Activated CD4-positive, alpha-beta memory T cell treated with anti-CD3 and anti-CD28 coated beads, Interleukin-2, amount 10 ng/mL, durations not matched to agents 7 days and 5 days (primary cell): ENCODE measurements around the gene MBP. TPM values are rescaled to one million over a fixed set of nuclear protein-coding genes. Genes with fewer than 3 reads are reported as not detected.

Experiments used
- CTCF ChIA-PET: fragments of 350-600 bp; sonication (Branson Sonifier 250); formaldehyde crosslinking; loops from one replicate; lab custom pipeline; 2021; ENCODE audit warnings: antibody characterized with exemption, inconsistent platforms; lab: Charles Lee
- POLR2A ChIA-PET: fragments of 350-600 bp; sonication (Branson Sonifier 250); formaldehyde crosslinking; loops from one replicate; lab custom pipeline; 2021; ENCODE audit warnings: antibody characterized with exemption; lab: Charles Lee
- DNase-seq: peaks from one replicate; pipeline ENCODE4 v3.0.0-alpha.2; 2020
- H3K27ac Mint-ChIP-seq: one replicate; pipeline ENCODE4 v1.8.0; 2021; ENCODE audit warnings: mild to moderate bottlenecking, mixed read lengths
- H3K27me3 Mint-ChIP-seq: one replicate; pipeline ENCODE4 v1.8.0; 2021; ENCODE audit warnings: mixed read lengths
- H3K36me3 Mint-ChIP-seq: one replicate; pipeline ENCODE4 v1.8.0; 2021; ENCODE audit warnings: low read depth, mixed read lengths
- H3K4me1 Mint-ChIP-seq: one replicate; pipeline ENCODE4 v1.8.0; 2021; ENCODE audit warnings: mixed read lengths
- H3K4me3 Mint-ChIP-seq: one replicate; pipeline ENCODE4 v1.8.0; 2021; ENCODE audit warnings: mild to moderate bottlenecking, mixed read lengths
- H3K9me3 Mint-ChIP-seq: one replicate; pipeline ENCODE4 v1.8.0; 2021; ENCODE audit warnings: mixed read lengths
- total RNA-seq, 2 experiments: library from RNA; stranded (reverse); gene quantifications; one replicate each; pipeline ENCODE4 v1.2.3, GENCODE V29; 2021

MBP gene
- total RNA-seq, 2 experiments from 2014 or later, result 81.4 to 95.3 TPM

- Mint-ChIP-seq H3K9me3 (no peaks in the 10 kb centered on the region), H3K36me3 (peaks cover 77% of the 10 kb centered on the region), H3K27me3 (no peaks in the 10 kb centered on the region), H3K4me1 (peaks cover 99% of the 10 kb centered on the region), H3K27ac (peak overlapping the region; percentile 99), H3K4me3 (no peak overlapping the region)
- ChIA-PET CTCF (interaction anchor here (0.7 to 7.0 kb wide), 9 partner anchors 15 to 142 kb away, joined by 3 to 49 read pairs (median 5); partner anchors contain the start of gene MBP), POLR2A (interaction anchor here (1.0 to 15.2 kb wide), 8 partner anchors 12 to 249 kb away, joined by 3 to 437 read pairs (median 6); partner anchors contain the start of gene MBP)
- no peak for DNase-seq
Measured at GRCh38 chr18:77069482-77069881, 63.1 kb downstream of the MBP start.

GRCh38 chr18:77068321-77069312, 64.0 kb downstream of the MBP start:
- CTCF ChIA-PET, result interaction anchor here (0.7 to 7.0 kb wide), 11 partner anchors 14 to 143 kb away, joined by 3 to 49 read pairs (median 7); no protein-coding TSS in a partner anchor

GRCh38 chr18:77067291-77068061, 65.1 kb downstream of the MBP start:
- H3K36me3 Mint-ChIP-seq, result peaks cover 80% of the 10 kb centered on the region
- peaks cover 100% of the 10 kb centered on the region for H3K4me1 Mint-ChIP-seq
- H3K27ac Mint-ChIP-seq, result peak overlapping the region; percentile 99
- peak overlapping the region; percentile 53 for H3K4me3 Mint-ChIP-seq
- peak; percentile 82 for DNase-seq
- no peaks in the 10 kb centered on the region for H3K9me3 Mint-ChIP-seq
- no peaks in the 10 kb centered on the region for H3K27me3 Mint-ChIP-seq
- POLR2A ChIA-PET, result interaction anchor here (0.7 to 15.2 kb wide), 10 partner anchors 13 to 143 kb away, joined by 3 to 437 read pairs (median 4); partner anchors contain the start of gene MBP
- CTCF ChIA-PET, result interaction anchor here (0.9 to 7.0 kb wide), 10 partner anchors 10 to 144 kb away, joined by 3 to 49 read pairs (median 6); partner anchors contain the start of gene MBP

More at GRCh38 chr18:77068321-77069312, 64.0 kb downstream of the MBP start:
- Mint-ChIP-seq H3K4me3 (peak overlapping the region; percentile 53), H3K36me3 (peaks cover 79% of the 10 kb centered on the region), H3K4me1 (peaks cover 99% of the 10 kb centered on the region), H3K27me3 (no peaks in the 10 kb centered on the region), H3K9me3 (no peaks in the 10 kb centered on the region), H3K27ac (peak overlapping the region; percentile 99)
- DNase-seq, result peak; percentile 57
- POLR2A ChIA-PET, result interaction anchor here (1.0 to 15.2 kb wide), 10 partner anchors 13 to 248 kb away, joined by 3 to 437 read pairs (median 4); partner anchors contain the start of gene MBP

- DNase-seq, result no peak
- H3K36me3 Mint-ChIP-seq, result peaks cover 78% of the 10 kb centered on the region
Measured at GRCh38 chr18:77066689-77067088, 65.9 kb downstream of the MBP start.

GRCh38 chr18:77066101-77066500, 66.5 kb downstream of the MBP start:
- peaks cover 100% of the 10 kb centered on the region for H3K4me1 Mint-ChIP-seq
- H3K4me3 Mint-ChIP-seq, result no peak overlapping the region
- no peak for DNase-seq
- ChIA-PET POLR2A (interaction anchor here (1.0 to 15.2 kb wide), 5 partner anchors 12 to 72 kb away, joined by 3 to 437 read pairs (median 170); partner anchors contain the start of gene MBP), CTCF (interaction anchor here (0.6 to 7.0 kb wide), 9 partner anchors 11 to 146 kb away, joined by 3 to 49 read pairs (median 12); no protein-coding TSS in a partner anchor)
- H3K36me3 Mint-ChIP-seq, result peaks cover 76% of the 10 kb centered on the region
- no peaks in the 10 kb centered on the region for H3K9me3 Mint-ChIP-seq
- H3K27me3 Mint-ChIP-seq, result no peaks in the 10 kb centered on the region
- H3K27ac Mint-ChIP-seq, result peak overlapping the region; percentile 99

More at GRCh38 chr18:77066689-77067088, 65.9 kb downstream of the MBP start:
- ChIA-PET POLR2A (interaction anchor here (0.7 to 15.2 kb wide), 9 partner anchors 12 to 144 kb away, joined by 3 to 437 read pairs (median 5); partner anchors contain the start of gene MBP), CTCF (interaction anchor here (1.2 to 7.0 kb wide), 9 partner anchors 9 to 145 kb away, joined by 3 to 49 read pairs (median 7); partner anchors contain the start of gene MBP)
- Mint-ChIP-seq H3K4me3 (no peak overlapping the region), H3K27me3 (no peaks in the 10 kb centered on the region), H3K27ac (peak overlapping the region; percentile 99), H3K9me3 (no peaks in the 10 kb centered on the region), H3K4me1 (peaks cover 100% of the 10 kb centered on the region)

- ChIA-PET POLR2A (interaction anchor here (0.8 to 15.2 kb wide), 5 partner anchors 8 to 63 kb away, joined by 3 to 437 read pairs (median 170); partner anchors contain the start of gene MBP), CTCF (interaction anchor here (0.5 to 3.0 kb wide), 8 partner anchors 11 to 257 kb away, joined by 3 to 15 read pairs (median 4); no protein-coding TSS in a partner anchor)
- peak; percentile 68 for DNase-seq
- Mint-ChIP-seq H3K27ac (peak overlapping the region; percentile 99), H3K27me3 (no peaks in the 10 kb centered on the region), H3K4me1 (peaks cover 100% of the 10 kb centered on the region), H3K9me3 (no peaks in the 10 kb centered on the region), H3K4me3 (peak overlapping the region; percentile 41), H3K36me3 (peaks cover 78% of the 10 kb centered on the region)
Measured at GRCh38 chr18:77065221-77065981, 67.2 kb downstream of the MBP start.

GRCh38 chr18:77063260-77063659, 69.3 kb downstream of the MBP start:
- no peaks in the 10 kb centered on the region for H3K9me3 Mint-ChIP-seq
- DNase-seq, result peak; percentile 91
- H3K27me3 Mint-ChIP-seq, result no peaks in the 10 kb centered on the region
- H3K4me1 Mint-ChIP-seq, result peaks cover 95% of the 10 kb centered on the region
- ChIA-PET CTCF (interaction anchor here (0.5 to 2.6 kb wide), 12 partner anchors 9 to 339 kb away, joined by 3 to 21 read pairs (median 5); no protein-coding TSS in a partner anchor), POLR2A (interaction anchor here (0.9 to 15.2 kb wide), 17 partner anchors 9 to 342 kb away, joined by 3 to 437 read pairs (median 6); partner anchors contain the start of genes MBP and ZNF236)
- peak overlapping the region; percentile 99 for H3K27ac Mint-ChIP-seq
- H3K36me3 Mint-ChIP-seq, result peaks cover 74% of the 10 kb centered on the region
- peak overlapping the region; percentile 66 for H3K4me3 Mint-ChIP-seq

GRCh38 chr18:77062518-77063003, 70.0 kb downstream of the MBP start:
- POLR2A ChIA-PET, result interaction anchor here (0.9 to 15.2 kb wide), 17 partner anchors 8 to 240 kb away, joined by 3 to 437 read pairs (median 6); partner anchors contain the start of genes MBP and ZNF236
- Mint-ChIP-seq H3K9me3 (no peaks in the 10 kb centered on the region), H3K36me3 (peaks cover 73% of the 10 kb centered on the region)

GRCh38 chr18:77061946-77062517, 70.6 kb downstream of the MBP start:
- peak overlapping the region; percentile 66 for H3K4me3 Mint-ChIP-seq

More at GRCh38 chr18:77062518-77063003, 70.0 kb downstream of the MBP start:
- peak; percentile 82 for DNase-seq
- Mint-ChIP-seq H3K27me3 (no peaks in the 10 kb centered on the region), H3K4me3 (peak overlapping the region; percentile 66), H3K4me1 (peaks cover 89% of the 10 kb centered on the region), H3K27ac (peak overlapping the region; percentile 99)
- CTCF ChIA-PET, result interaction anchor here (0.5 to 2.6 kb wide), 11 partner anchors 8 to 338 kb away, joined by 3 to 21 read pairs (median 5); no protein-coding TSS in a partner anchor

GRCh38 chr18:77061281-77061945, 71.2 kb downstream of the MBP start:
- CTCF ChIA-PET, result interaction anchor here (0.6 to 2.6 kb wide), 13 partner anchors 11 to 258 kb away, joined by 3 to 15 read pairs (median 5); no protein-coding TSS in a partner anchor
- DNase-seq, result no peak
- POLR2A ChIA-PET, result interaction anchor here (0.8 to 15.2 kb wide), 7 partner anchors 11 to 150 kb away, joined by 3 to 437 read pairs (median 5); partner anchors contain the start of gene MBP
- H3K36me3 Mint-ChIP-seq, result peaks cover 76% of the 10 kb centered on the region
- peaks cover 89% of the 10 kb centered on the region for H3K4me1 Mint-ChIP-seq
- H3K27me3 Mint-ChIP-seq, result no peaks in the 10 kb centered on the region
- peak overlapping the region; percentile 99 for H3K27ac Mint-ChIP-seq
- no peaks in the 10 kb centered on the region for H3K9me3 Mint-ChIP-seq
- peak overlapping the region; percentile 66 for H3K4me3 Mint-ChIP-seq

More at GRCh38 chr18:77061946-77062517, 70.6 kb downstream of the MBP start:
- Mint-ChIP-seq H3K36me3 (peaks cover 73% of the 10 kb centered on the region), H3K27me3 (no peaks in the 10 kb centered on the region), H3K9me3 (no peaks in the 10 kb centered on the region), H3K4me1 (peaks cover 89% of the 10 kb centered on the region), H3K27ac (peak overlapping the region; percentile 99)
- ChIA-PET CTCF (interaction anchor here (0.7 to 2.6 kb wide), 17 partner anchors 7 to 259 kb away, joined by 3 to 21 read pairs (median 7); no protein-coding TSS in a partner anchor), POLR2A (interaction anchor here (0.8 to 15.2 kb wide), 17 partner anchors 7 to 240 kb away, joined by 3 to 437 read pairs (median 6); partner anchors contain the start of genes MBP and ZNF236)
- peak; percentile 48 for DNase-seq
